ENCODE measurements around the gene PADI6. TPM values are rescaled to one million over a fixed set of nuclear protein-coding genes. Genes with fewer than 3 reads are reported as not detected.

Gene PADI6
- total and polyA plus RNA-seq, 2 of the 8 experiments (the other 6 are each of a cell fraction or from before 2014, with no cell fraction given): not detected

- CTCF ChIA-PET (ENCODE audit: partially characterized antibody): interaction anchor here (0.6 to 4.9 kb wide), 9 partner anchors 9 to 455 kb away, joined by 3 to 34 read pairs (median 3); no protein-coding TSS in a partner anchor
- TF ChIP-seq CTBP2 (IDR thresholded peaks at IDR 0.05; ENCODE audit: borderline replicate concordance, insufficient read depth, insufficient read length, low read length) (no peak), CTCF (IDR thresholded peaks at IDR 0.05; ENCODE audit: control extremely low read depth in 1 of 3, insufficient read depth in 1 of 3, low read depth in 1 of 3, low read length in 3 of 3) (no peak), TAF7 (optimal IDR thresholded peaks at IDR 0.05; ENCODE audit: borderline replicate concordance, low read depth, low read length) (no peak), HDAC6 (IDR thresholded peaks at IDR 0.05; ENCODE audit: low read depth, low read length) (no peak), SP1 (IDR thresholded peaks at IDR 0.05; ENCODE audit: low read depth, low read length) (no peak), GTF2F1 (IDR thresholded peaks at IDR 0.05; ENCODE audit: borderline replicate concordance, low read depth, low read length) (no peak), BACH1 (IDR thresholded peaks at IDR 0.05; ENCODE audit: low read length) (no peak), TEAD4 (IDR thresholded peaks at IDR 0.05; ENCODE audit: low read depth, low read length) (no peak)
- TF ChIP-seq, protein P1, sequence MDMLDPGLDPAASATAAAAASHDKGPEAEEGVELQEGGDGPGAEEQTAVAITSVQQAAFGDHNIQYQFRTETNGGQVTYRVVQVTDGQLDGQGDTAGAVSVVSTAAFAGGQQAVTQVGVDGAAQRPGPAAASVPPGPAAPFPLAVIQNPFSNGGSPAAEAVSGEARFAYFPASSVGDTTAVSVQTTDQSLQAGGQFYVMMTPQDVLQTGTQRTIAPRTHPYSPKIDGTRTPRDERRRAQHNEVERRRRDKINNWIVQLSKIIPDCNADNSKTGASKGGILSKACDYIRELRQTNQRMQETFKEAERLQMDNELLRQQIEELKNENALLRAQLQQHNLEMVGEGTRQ (IDR thresholded peaks at IDR 0.05; ENCODE audit: low read length): no peak
Observed at GRCh38 chr1:17441993-17442357, 70.0 kb downstream of the PADI6 start.

More at GRCh38 chr1:17441993-17442357, 70.0 kb downstream of the PADI6 start:
- Histone ChIP-seq H3K4ac (replicated peaks; ENCODE audit: insufficient read length, low read depth, low read length) (no peak overlapping the region), H4K20me1 (replicated peaks in 1 of 2; ENCODE audit: control insufficient read depth in 1 of 2, insufficient read depth in 2 of 2, low read length in 2 of 2) (peaks cover 0 to 2% of the 10 kb centered on the region in 2 experiments), H2BK5ac (ENCODE audit: low read depth, low read length) (no peak overlapping the region), H2AFZ (ENCODE audit: low read length) (no peak overlapping the region), H3K9me3 (ENCODE audit: insufficient read depth in 2 of 2, low read depth in 1 of 2, low read length in 1 of 2) (no peaks in the 10 kb centered on the region), H2AK5ac (ENCODE audit: low read depth, low read length) (no peak overlapping the region; the same call in 1 of the 2 replicates), H3K23ac (ENCODE audit: insufficient read length) (no peak overlapping the region), H3K79me2 (ENCODE audit: control insufficient read depth in 1 of 2, insufficient read depth in 2 of 2, low read length in 2 of 2) (peaks cover 3 to 23% of the 10 kb centered on the region in 2 experiments), H2BK120ac (replicated peaks; ENCODE audit: low read depth, low read length) (no peak overlapping the region), H3K79me1 (ENCODE audit: low read depth, low read length) (no peaks in the 10 kb centered on the region; the same call in 1 of the 2 replicates), H3K4me1 (replicated peaks in 1 of 4; ENCODE audit: control insufficient read depth in 3 of 4, insufficient read depth in 4 of 4, low read length in 3 of 4) (peaks cover 3 to 16% (median 14%) of the 10 kb centered on the region in 4 experiments; a peak in 6 of 7 replicates), H2BK15ac (ENCODE audit: low read length) (no peak overlapping the region), H3K14ac (ENCODE audit: insufficient read length) (no peak overlapping the region), H4K8ac (ENCODE audit: extremely low read depth, insufficient read depth, low read length) (no peak overlapping the region), H3K4me2 (ENCODE audit: insufficient read depth in 1 of 2, low read depth in 2 of 2, low read length in 2 of 2) (peak overlapping the region; percentile 86 to 93; a peak in 3 of 4 replicates), H2BK20ac (ENCODE audit: low read length) (no peak overlapping the region), H3K18ac (ENCODE audit: extremely low read depth, low read length) (peak overlapping the region; percentile 56; the same call in 1 of the 2 replicates), H2BK12ac (ENCODE audit: low read depth, low read length) (peak overlapping the region; percentile 90; the same call in 1 of the 2 replicates), H3K4me3 (ENCODE audit: extremely low read depth in 1 of 4, insufficient read depth in 2 of 4, low read depth in 3 of 4, low read length in 4 of 4) (peak overlapping the region in 1 of 4 experiments; percentile 85; a peak in 1 of 8 replicates), H3K9ac (replicated peaks in 1 of 4; ENCODE audit: extremely low read depth in 1 of 4, low read depth in 3 of 4, low read length in 3 of 4) (no peak overlapping the region), H4K5ac (ENCODE audit: insufficient read length, low read depth, low read length) (no peak overlapping the region), H3K36me3 (ENCODE audit: control insufficient read depth in 2 of 4, insufficient read depth in 4 of 4, low read length in 3 of 4) (peaks cover 0 to 12% (median 3%) of the 10 kb centered on the region in 4 experiments; a peak in 4 of 8 replicates), H3K27ac (ENCODE audit: low read depth, low read length) (no peak overlapping the region), H3K27me3 (replicated peaks in 1 of 4; ENCODE audit: control insufficient read depth in 3 of 4, extremely low read depth in 1 of 4, insufficient read depth in 3 of 4, low read length in 3 of 4) (peaks cover 0 to 6% (median 4%) of the 10 kb centered on the region in 4 experiments; a peak in 4 of 7 replicates), H4K91ac (replicated peaks; ENCODE audit: insufficient read length, low read length) (no peak overlapping the region), H3K56ac (replicated peaks; ENCODE audit: insufficient read length, low read depth, low read length) (no peak overlapping the region), H3K23me2 (ENCODE audit: low read depth, low read length) (peaks cover 15% of the 10 kb centered on the region)
- 89% methylated on average over 4 of the region's 4 CpGs; no CpG with 5 or more reads in 1 of the 2 experiments for WGBS, 2 experiments (ENCODE audit: extremely low coverage in 1 of 2, insufficient coverage in 1 of 2, insufficient read length in 1 of 2, insufficient replicate concordance in 2 of 2, low coverage in 1 of 2, low lambda C conversion rate in 2 of 2, missing lambda C conversion rate in 1 of 2)
- POLR2A ChIA-PET (ENCODE audit: partially characterized antibody): interaction anchor here (0.6 to 12.4 kb wide), 7 partner anchors 10 to 132 kb away, joined by 3 to 155 read pairs (median 4); no protein-coding TSS in a partner anchor
- FAIRE-seq (no peak), DNase-seq (ENCODE audit: low read depth in 1 of 2, low spot score in 2 of 2) (no peak)
